Activated CD4-positive, alpha-beta T cell treated with anti-CD3 and anti-CD28 coated beads for 48 hours (primary cell): ENCODE results near the gene DNAJB8.

Source experiments
- DNase-seq: peaks from one replicate; pipeline ENCODE4 v3.0.0-alpha.2; 2020

DNAJB8 gene

GRCh38 chr3:128463771-128464170 lies 2.9 kb downstream of the DNAJB8 start:
- DNase-seq: no peak

GRCh38 chr3:128463354-128463753 lies 3.3 kb downstream of the DNAJB8 start:
- no peak for DNase-seq

GRCh38 chr3:128462931-128463330 lies 3.8 kb downstream of the DNAJB8 start:
- no peak for DNase-seq

- no peak for DNase-seq
Observed at GRCh38 chr3:128462341-128462910, 4.3 kb downstream of the DNAJB8 start.

- no peak for DNase-seq
Observed at GRCh38 chr3:128461731-128462130, 5.0 kb downstream of the DNAJB8 start.

GRCh38 chr3:128459461-128459820 lies 7.2 kb downstream of the DNAJB8 start:
- no peak for DNase-seq

- no peak for DNase-seq
Observed at GRCh38 chr3:128458746-128459460, 7.8 kb downstream of the DNAJB8 start.

- DNase-seq: no peak
Observed at GRCh38 chr3:128457937-128458336, 8.8 kb downstream of the DNAJB8 start.

GRCh38 chr3:128456776-128457715 lies 9.6 kb downstream of the DNAJB8 start:
- DNase-seq: no peak

- no peak for DNase-seq
Observed at GRCh38 chr3:128455786-128456748, 10.6 kb downstream of the DNAJB8 start.

GRCh38 chr3:128455116-128455515 lies 11.6 kb downstream of the DNAJB8 start:
- DNase-seq: no peak

- DNase-seq: no peak
Observed at GRCh38 chr3:128454310-128454618, 12.4 kb downstream of the DNAJB8 start.

GRCh38 chr3:128453501-128454309 lies 13.0 kb downstream of the DNAJB8 start:
- no peak for DNase-seq

- DNase-seq: no peak
Observed at GRCh38 chr3:128452678-128453275, 13.9 kb downstream of the DNAJB8 start.

GRCh38 chr3:128452120-128452519 lies 14.6 kb downstream of the DNAJB8 start:
- no peak for DNase-seq

GRCh38 chr3:128449111-128449638 lies 17.5 kb downstream of the DNAJB8 start:
- DNase-seq: no peak

- no peak for DNase-seq
Observed at GRCh38 chr3:128448491-128448890, 18.2 kb downstream of the DNAJB8 start.

- DNase-seq: peak; percentile 88
Observed at GRCh38 chr3:128447561-128448013, 19.1 kb downstream of the DNAJB8 start.

- DNase-seq: no peak
Observed at GRCh38 chr3:128446821-128447220, 19.9 kb downstream of the DNAJB8 start.

GRCh38 chr3:128445357-128445756 lies 21.3 kb downstream of the DNAJB8 start:
- no peak for DNase-seq

GRCh38 chr3:128443771-128444170 lies 22.9 kb downstream of the DNAJB8 start:
- no peak for DNase-seq
